Stimulated activated CD4-positive, alpha-beta T cell treated with anti-CD3 and anti-CD28 coated beads, TNF-alpha, amount 100 ng/mL, for 1 hour (primary cell): Measurements from ENCODE around the gene TNFRSF6B.
"Not testable (repeated sequence)": the region's sequence is repeated elsewhere in the genome, so short reads cannot be mapped to it uniquely, and the experiment has no call there.

Experiments
- DNase-seq, 3 donors: peaks; one replicate each; pipeline ENCODE4 v3.0.0-alpha.2; 2020; ENCODE audit warnings: low read depth in 3 of 3, low spot score in 1 of 3

TNFRSF6B gene

DNA sequence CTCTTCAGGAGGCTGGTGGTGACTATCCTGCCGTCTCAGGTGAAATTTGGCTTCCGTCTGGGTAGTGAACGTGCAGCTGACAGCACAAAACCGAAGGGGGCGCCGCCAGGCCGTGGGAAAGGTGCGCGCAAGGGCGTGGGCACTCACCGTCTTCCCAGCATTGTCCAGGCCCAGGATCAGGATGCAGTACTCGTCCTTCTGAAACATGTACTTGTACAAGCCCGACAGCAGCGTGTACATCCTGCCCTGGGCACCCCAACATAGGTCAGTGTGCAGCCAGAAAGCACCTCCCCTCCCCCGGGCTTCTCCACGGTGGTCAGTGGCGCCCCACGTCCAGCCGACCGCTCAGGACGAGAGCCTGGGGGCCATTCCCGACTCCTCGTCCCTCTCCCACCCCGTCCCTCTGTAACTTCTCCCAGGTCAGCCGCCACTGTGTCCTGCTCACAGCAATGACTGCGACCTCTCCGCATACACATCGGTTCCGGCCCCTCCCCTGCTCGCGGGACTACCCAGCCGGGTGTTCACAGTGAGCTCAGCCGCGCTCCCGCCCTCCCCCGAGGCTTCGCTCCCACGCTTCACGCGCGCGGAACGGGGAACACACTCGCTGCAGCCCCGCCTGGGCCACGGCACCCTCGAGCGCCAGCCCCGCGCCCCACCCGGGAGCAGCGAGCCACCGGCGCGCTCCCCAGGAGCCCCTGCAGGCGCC, 10.6 kb downstream of the TNFRSF6B start:
- DNase-seq, result peak in 2 of 3 donors; percentile 26 to 54

DNA sequence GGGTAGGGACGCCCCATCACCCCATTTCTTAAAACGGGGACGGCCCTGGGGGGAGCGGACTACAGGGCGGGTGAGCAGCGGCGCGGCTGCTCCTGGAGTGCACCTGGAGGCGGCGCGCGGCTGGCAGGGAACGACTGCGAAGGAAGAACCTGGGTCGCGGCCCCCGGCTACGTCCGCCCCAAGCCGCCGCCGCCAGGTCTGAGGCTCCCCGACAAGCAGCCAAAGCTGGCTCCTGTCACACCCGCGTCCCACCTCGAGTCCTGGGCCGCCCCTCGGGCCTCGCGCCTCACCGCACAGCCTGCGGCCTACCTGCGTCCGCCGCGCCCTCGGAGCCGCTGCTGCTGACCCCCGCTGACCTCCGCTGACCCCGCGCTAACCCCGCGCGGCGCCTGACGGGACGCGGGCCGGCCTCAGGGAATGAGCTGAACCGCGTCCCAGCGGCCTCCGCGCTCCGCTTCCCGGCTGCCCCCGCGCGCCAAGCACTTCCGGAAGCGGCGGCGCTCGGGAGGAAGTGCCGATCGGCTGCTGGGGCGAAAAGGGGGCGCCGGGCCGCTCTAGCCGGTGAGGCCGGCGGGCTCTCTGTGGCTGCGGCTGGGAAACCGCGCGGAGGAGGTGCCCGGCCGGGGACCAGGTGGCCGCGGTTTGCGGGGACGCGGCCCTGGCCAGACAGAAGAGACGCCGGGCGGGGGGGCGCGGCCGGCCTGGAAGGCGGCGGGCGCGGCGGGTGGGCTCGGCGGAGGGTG, 11.3 kb downstream of the TNFRSF6B start, which contains the start of the genes ARFRP1 and ZGPAT:
TSS of gene ARFRP1 (minus strand) at position 419 of the 743 bp plus-strand sequence. CDS start 885 bp downstream, outside the sequence.
TSS of gene ZGPAT (plus strand) at position 482 of the 743 bp plus-strand sequence. CDS start 542 bp downstream, outside the sequence.
- DNase-seq, result peak; percentile 71 to 80 (median 75)

DNA sequence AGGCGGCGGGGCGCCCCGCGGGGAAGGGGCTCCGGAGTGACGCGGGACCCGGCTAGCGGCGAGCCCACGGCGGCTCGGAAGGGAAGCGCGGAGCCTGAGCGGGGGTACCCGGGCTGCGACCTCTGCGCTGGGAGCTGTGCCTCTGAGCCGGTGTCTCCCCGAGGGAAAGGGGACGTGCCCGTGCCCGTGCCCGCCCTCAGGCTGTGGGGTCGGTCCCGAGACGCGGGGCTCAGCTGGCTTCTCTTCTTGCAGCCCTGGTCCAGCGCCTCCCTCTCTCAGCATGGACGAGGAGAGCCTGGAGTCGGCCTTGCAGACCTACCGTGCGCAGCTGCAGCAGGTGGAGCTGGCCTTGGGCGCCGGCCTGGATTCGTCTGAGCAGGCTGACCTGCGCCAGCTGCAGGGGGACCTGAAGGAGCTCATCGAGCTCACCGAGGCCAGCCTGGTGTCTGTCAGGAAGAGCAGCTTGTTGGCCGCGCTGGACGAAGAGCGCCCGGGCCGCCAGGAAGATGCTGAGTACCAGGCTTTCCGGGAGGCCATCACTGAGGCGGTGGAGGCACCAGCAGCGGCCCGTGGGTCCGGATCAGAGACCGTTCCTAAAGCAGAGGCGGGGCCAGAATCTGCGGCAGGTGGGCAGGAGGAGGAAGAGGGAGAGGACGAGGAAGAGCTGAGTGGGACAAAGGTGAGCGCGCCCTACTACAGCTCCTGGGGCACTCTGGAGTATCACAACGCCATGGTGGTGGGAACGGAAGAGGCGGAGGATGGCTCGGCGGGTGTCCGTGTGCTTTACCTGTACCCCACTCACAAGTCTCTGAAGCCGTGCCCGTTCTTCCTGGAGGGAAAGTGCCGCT, 12.1 kb downstream of the TNFRSF6B start:
- DNase-seq, result no peak

DNA sequence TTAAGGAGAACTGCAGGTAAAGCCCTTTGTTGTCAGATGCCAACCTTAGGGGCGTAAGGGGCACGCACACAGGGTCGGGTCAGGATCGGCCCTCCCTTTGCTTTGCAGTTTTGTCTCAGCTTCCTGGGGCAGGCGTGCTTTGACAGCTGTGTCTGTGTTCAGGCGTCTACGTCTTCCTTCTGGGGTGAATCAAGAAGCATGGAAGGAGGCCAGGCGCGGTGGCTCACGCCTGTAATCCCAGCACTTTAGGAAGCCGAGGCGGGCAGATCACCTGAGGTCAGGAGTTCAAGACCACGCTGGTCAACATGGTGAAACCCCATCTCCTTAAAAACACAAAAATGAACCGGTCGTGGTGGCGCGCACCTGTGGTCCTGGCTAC, 12.7 kb downstream of the TNFRSF6B start:
- DNase-seq, result no peak

DNA sequence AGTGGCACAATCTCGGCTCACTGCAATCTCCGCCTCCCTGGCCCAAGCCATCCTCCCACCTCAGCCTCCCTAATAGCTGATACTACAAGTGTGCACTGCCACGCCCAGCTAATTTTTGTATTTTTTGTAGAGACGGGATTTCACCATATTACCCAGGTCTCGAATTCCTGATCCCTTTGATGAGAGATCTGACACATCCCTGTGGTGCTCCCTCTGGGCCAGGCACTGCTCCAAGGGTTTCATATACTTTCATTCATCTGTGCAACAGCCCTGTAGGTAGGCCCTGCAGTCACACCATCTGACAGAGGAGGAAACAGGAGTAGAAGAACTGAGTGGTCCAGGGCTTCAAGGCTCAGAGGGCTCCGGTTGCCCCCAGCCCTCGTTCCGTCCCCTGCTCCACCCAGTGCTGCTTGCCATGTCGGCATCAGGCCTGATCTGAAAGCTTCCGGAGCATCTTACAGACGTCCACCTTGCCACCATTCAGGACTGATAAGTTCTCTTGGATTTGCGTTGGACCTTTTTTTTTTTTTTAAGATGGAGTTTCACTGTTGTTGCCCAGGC, 14.7 kb downstream of the TNFRSF6B start:
- DNase-seq, result no peak

DNA sequence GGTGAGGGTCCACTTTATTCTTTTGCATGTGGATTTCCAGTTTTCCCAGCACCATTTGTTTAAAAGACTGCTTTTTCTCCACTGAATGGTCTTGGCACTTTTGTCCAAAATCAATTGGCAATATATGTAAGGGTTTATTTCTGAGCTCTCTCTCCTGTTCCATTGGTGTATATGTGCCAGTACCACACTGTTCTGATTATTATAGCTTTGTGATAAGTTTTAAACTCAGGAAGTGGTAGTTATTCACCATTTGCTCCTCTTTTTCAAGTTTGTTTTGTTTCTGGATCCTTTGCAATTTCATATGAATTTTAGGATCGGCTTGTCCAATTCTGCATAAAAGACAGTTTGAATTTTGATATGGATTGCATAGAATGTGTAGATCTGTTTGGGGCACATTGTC, 15.7 kb downstream of the TNFRSF6B start:
- DNase-seq, result no peak

- no peak for DNase-seq
Measured at GRCh38 chr20:63714858-63715257, 18.4 kb downstream of the TNFRSF6B start.

GRCh38 chr20:63718996-63719395, 22.5 kb downstream of the TNFRSF6B start:
- no peak for DNase-seq

GRCh38 chr20:63722967-63723622, 26.6 kb downstream of the TNFRSF6B start:
- not testable (repeated sequence) for DNase-seq

GRCh38 chr20:63730189-63730733, 33.8 kb downstream of the TNFRSF6B start:
- DNase-seq, result not testable (repeated sequence)

DNA sequence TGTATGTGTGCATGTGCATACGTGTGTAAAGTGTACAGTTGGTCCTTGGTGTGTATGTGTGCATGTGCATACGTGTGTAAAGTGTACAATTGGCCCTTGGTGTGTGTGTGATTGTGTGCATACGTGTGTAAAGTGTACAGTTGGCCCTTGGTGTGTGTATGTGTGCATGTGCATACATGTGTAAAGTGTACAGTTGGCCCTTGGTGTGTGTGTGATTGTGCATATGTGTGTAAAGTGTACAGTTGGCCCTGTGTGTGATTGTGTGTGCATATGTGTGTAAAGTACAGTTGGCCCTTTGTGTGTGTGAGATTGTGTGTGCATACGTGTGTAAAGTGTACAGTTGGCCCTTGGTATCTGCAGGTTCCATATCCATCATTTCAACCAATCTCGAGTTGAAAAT, 35.0 kb downstream of the TNFRSF6B start:
- DNase-seq, result no peak

GRCh38 chr20:63732118-63733095, 36.0 kb downstream of the TNFRSF6B start:
- no peak for DNase-seq

DNA sequence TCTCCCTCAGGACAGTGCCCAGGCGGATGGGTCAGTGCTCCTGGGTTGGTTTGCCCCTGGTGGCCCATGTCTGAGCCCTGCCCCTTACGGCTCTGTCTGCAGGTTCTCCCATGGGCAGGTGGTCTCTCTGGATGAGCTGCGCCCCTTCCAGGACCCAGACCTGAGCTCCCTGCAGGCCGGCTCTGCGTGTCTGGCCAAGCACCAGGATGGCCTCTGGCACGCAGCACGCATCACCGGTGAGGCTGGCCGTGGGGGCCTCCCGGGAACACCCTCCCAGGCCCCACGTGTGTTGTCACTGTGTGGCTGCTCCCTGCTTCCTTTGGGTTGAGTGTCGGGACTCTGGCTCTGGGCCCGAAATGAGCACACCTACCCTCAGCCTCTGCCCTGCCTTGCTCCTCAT, 36.7 kb downstream of the TNFRSF6B start:
- DNase-seq, result no peak

DNA sequence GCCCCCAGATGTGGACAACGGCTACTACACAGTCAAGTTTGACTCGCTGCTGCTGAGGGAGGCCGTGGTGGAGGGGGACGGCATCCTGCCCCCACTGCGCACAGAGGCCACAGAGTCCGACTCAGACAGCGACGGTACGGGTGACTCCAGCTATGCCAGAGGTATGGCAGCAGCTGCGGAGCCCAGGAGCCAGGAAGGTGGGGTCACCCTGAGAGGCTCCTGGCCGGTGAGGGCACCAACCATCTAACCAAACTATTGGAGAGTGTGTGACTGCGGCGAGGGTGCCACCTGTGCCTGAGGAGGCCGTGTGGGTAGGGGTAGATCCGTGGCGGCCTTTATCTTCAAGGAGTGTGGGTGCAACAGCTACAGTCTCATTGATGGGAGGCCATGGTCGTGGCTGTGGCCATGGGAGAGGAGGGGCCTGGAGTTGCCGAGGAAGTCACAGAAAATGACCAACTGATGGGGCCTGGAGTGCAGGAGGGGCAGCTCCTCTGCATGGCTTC, 37.2 kb downstream of the TNFRSF6B start:
- no peak for DNase-seq

DNA sequence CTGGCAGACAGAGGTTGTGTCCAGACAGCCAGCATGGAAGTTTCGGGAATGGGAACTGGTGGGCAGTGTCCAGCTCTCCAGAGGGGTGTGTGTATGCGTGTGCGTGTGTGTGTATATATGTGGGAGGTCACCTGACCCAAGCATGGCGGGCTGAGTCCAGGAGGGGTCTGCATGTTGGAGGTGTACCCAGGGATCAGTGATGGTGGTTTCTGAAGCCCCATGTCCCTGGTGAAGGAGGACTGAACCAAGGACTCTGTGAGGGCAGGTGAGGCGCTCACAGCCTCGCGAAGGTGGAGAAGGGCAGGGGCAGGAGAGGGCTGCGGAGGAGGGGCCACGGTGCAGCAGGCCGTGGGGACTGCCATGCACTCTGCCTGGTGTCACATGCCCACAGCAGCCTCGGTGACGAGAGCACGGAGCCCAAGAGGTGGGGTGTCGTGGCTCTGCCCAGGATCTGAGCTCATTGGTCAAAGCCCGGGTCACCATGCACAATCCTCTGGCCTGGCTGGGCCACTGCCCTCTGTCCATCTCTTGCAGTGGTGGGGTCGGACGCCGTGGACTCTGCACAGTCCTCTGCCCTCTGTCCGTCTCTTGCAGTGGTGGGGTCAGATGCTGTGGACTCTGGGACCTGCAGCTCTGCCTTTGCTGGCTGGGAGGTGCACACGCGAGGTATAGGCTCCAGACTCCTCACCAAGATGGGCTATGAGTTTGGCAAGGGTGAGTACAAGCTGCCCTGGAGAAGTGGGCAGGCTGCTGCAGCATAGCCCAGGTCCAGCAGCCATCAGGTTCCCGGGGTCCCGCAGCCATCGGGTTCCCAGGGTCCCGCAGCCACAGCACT, 37.9 kb downstream of the TNFRSF6B start:
- no peak for DNase-seq

- no peak for DNase-seq
Measured at GRCh38 chr20:63734946-63735858, 38.8 kb downstream of the TNFRSF6B start.
